Fibroblast of lung (primary cell): ENCODE results near the gene UBL7. TPM values are rescaled to one million over a fixed set of nuclear protein-coding genes. Genes with fewer than 3 reads are reported as not detected.

ENCODE experiments used
- DNase-seq, 2 donors: peaks; one replicate each; pipeline versions ENCODE4 v3.0.0 to v3.0.0-alpha.2; 2010; ENCODE audit warnings: low read depth in 2 of 2
- H2AFZ ChIP-seq: 2 replicates; pipeline ENCODE4 v1.5.1; 2012; ENCODE audit warnings: low read length, control low read depth, inconsistent platforms
- H3K27ac ChIP-seq: 2 replicates; pipeline ENCODE4 v1.5.1; 2011; ENCODE audit warnings: low read length, control low read depth; ENCODE audit not compliant: insufficient read depth
- H3K27me3 ChIP-seq: 2 replicates; pipeline ENCODE4 v1.5.1; 2011; ENCODE audit warnings: mild to moderate bottlenecking, low read length; ENCODE audit not compliant: control insufficient read depth, insufficient read depth
- H3K36me3 ChIP-seq: 2 replicates; pipeline ENCODE4 v1.5.1; 2011; ENCODE audit warnings: low read length; ENCODE audit not compliant: control insufficient read depth, insufficient read depth
- H3K4me1 ChIP-seq: 2 replicates; pipeline ENCODE4 v1.5.1; 2011; ENCODE audit warnings: low read length; ENCODE audit not compliant: control insufficient read depth, insufficient read depth; ENCODE audit errors: extremely low read depth
- H3K4me2 ChIP-seq: 2 replicates; pipeline ENCODE4 v1.5.1; 2011; ENCODE audit warnings: low read length, control low read depth; ENCODE audit not compliant: insufficient read depth; ENCODE audit errors: extremely low read depth
- H3K4me3 ChIP-seq, 4 experiments: fragments of 200-600 bp in 1 of 4; sonication (generic) in 1 of 4; replicated peaks in 1 of 4; 2 replicates each; pipeline ENCODE4 v1.5.1; 2011 to 2016; ENCODE audit warnings: low read length in 4 of 4, low read depth in 3 of 4, mild to moderate bottlenecking in 3 of 4, control low read depth in 2 of 4, inconsistent platforms in 1 of 4, mixed read lengths in 1 of 4; ENCODE audit not compliant: insufficient read depth in 1 of 4; ENCODE audit errors: control extremely low read depth in 1 of 4
- H3K79me2 ChIP-seq: 2 replicates; pipeline ENCODE4 v1.5.1; 2012; ENCODE audit warnings: mild to moderate bottlenecking, low read length, inconsistent platforms; ENCODE audit not compliant: control insufficient read depth, insufficient read depth
- H3K9ac ChIP-seq: 2 replicates; pipeline ENCODE4 v1.5.1; 2011; ENCODE audit warnings: mild to moderate bottlenecking, low read length, control low read depth; ENCODE audit not compliant: insufficient read depth
- H3K9me3 ChIP-seq: 2 replicates; pipeline ENCODE4 v1.5.1; 2012; ENCODE audit warnings: low read depth, low read length; ENCODE audit not compliant: control insufficient read depth, insufficient read depth
- H4K20me1 ChIP-seq: 2 replicates; pipeline ENCODE4 v1.5.1; 2011; ENCODE audit warnings: low read length; ENCODE audit not compliant: control insufficient read depth, insufficient read depth; ENCODE audit errors: extremely low read depth
- EZH2 ChIP-seq: IDR thresholded peaks from 2 replicates; pipeline ENCODE4 v1.5.1; 2012; ENCODE audit warnings: low read length, control low read depth, mild to moderate bottlenecking; ENCODE audit errors: missing control alignments
- polyA plus RNA-seq, 2 donors: library from polyadenylated mRNA; depleted of rRNA in 1 of 2; stranded (reverse) in 1 of 2; unstranded in 1 of 2; fragments of >200 nt; gene quantifications; 2 replicates each; pipeline ENCODE4 v1.2.1, GENCODE V29; 2011 to 2012; ENCODE audit warnings: missing spikeins in 1 of 2
- total RNA-seq: library from RNA; depleted of rRNA; stranded (reverse); fragments of >200 nt; gene quantifications from 2 replicates; pipeline ENCODE4 v1.2.1, GENCODE V29; 2014
- TF ChIP-seq, protein P1 (sequence below), 2 donors: IDR thresholded peaks in 1 of 2; conservative IDR thresholded peaks in 1 of 2; 1 replicate in 1 of 2; 2 replicates in 1 of 2; pipeline ENCODE4 v1.5.1; 2011 to 2012; ENCODE audit warnings: low read length in 2 of 2, control low read depth in 1 of 2, inconsistent platforms in 1 of 2, low read depth in 1 of 2, mild to moderate bottlenecking in 1 of 2

The UBL7 gene
- total and polyA plus RNA-seq, 2 donors (not counting 1 experiment from before 2014, with no cell fraction given), result 31.9 to 36.8 TPM

- Histone ChIP-seq H3K9me3 (no peaks in the 10 kb centered on the region), H3K4me3 (no peak overlapping the region), H4K20me1 (no peaks in the 10 kb centered on the region), H3K27me3 (no peaks in the 10 kb centered on the region), H3K36me3 (no peaks in the 10 kb centered on the region), H3K4me1 (peaks cover 19% of the 10 kb centered on the region), H3K4me2 (no peak overlapping the region), H3K9ac (no peak overlapping the region), H3K27ac (no peak overlapping the region), H3K79me2 (peaks cover 84% of the 10 kb centered on the region), H2AFZ (no peak overlapping the region)
- TF ChIP-seq, protein P1, sequence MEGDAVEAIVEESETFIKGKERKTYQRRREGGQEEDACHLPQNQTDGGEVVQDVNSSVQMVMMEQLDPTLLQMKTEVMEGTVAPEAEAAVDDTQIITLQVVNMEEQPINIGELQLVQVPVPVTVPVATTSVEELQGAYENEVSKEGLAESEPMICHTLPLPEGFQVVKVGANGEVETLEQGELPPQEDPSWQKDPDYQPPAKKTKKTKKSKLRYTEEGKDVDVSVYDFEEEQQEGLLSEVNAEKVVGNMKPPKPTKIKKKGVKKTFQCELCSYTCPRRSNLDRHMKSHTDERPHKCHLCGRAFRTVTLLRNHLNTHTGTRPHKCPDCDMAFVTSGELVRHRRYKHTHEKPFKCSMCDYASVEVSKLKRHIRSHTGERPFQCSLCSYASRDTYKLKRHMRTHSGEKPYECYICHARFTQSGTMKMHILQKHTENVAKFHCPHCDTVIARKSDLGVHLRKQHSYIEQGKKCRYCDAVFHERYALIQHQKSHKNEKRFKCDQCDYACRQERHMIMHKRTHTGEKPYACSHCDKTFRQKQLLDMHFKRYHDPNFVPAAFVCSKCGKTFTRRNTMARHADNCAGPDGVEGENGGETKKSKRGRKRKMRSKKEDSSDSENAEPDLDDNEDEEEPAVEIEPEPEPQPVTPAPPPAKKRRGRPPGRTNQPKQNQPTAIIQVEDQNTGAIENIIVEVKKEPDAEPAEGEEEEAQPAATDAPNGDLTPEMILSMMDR (conservative IDR thresholded peaks at IDR 0.05 in 1 of 2, IDR thresholded peaks at IDR 0.05 in 1 of 2; ENCODE audit: low read depth in 1 of 2, low read length in 2 of 2), result no peak
- no peak for TF ChIP-seq EZH2
- DNase-seq, result no peak
These were observed 31.8 kb downstream of the UBL7 start for GRCh38 chr15:74428970-74429780.

GRCh38 chr15:74428442-74428787 lies 32.5 kb downstream of the UBL7 start:
- TF ChIP-seq, protein P1 (conservative IDR thresholded peaks at IDR 0.05 in 1 of 2, IDR thresholded peaks at IDR 0.05 in 1 of 2; ENCODE audit: low read depth in 1 of 2, low read length in 2 of 2), result no peak
- TF ChIP-seq EZH2, result no peak
- Histone ChIP-seq H4K20me1 (no peaks in the 10 kb centered on the region), H3K4me1 (peaks cover 24% of the 10 kb centered on the region)

DNA sequence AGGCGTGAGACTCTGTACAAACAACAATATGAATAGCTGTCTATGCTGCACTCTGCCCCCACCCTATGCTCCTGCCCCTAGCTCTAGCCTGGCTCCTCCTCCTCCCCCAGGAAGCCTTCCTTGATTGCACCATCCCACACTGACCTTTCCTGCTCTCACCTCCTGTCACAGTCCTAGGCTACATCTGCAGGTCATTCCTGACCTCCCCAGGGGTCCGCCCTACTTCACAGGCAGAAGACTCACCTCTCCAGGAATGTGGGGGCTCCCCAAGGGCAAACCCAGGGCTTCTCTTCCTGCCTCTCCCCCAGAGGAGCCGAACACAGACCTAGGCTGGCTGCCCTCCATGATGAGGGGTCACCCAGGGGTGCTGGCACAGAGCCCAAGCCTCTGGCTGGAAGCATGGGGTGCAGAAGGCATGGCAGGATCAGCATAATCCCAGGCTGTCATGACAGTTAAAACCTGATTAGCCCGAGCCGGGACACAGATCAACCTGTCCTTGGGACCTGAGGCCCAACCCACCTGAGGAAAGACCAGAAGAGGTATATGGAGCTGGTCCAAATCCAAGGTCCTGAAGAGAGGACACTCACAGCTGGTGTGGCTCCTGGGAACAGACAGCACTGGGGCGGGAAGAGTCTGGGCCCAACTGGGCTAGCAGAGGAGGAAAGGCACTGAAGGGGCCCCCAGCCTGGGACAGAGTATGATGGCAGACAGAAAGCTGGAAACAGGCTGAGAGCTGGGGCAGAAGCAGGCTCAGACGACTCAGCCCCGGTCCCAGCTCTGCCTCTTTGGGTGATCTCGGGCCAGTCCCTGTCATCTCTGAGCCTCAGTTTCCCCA lies 33.1 kb downstream of the UBL7 start:
- Histone ChIP-seq H3K27me3 (no peaks in the 10 kb centered on the region), H2AFZ (no peak overlapping the region), H3K27ac (no peak overlapping the region), H3K4me3 (no peak overlapping the region), H3K4me2 (no peak overlapping the region), H4K20me1 (no peaks in the 10 kb centered on the region), H3K9ac (no peak overlapping the region), H3K4me1 (peaks cover 30% of the 10 kb centered on the region), H3K36me3 (no peaks in the 10 kb centered on the region), H3K79me2 (peaks cover 88% of the 10 kb centered on the region), H3K9me3 (no peaks in the 10 kb centered on the region)
- no peak for DNase-seq
- no peak for TF ChIP-seq EZH2
- TF ChIP-seq, protein P1 (conservative IDR thresholded peaks at IDR 0.05 in 1 of 2, IDR thresholded peaks at IDR 0.05 in 1 of 2; ENCODE audit: low read depth in 1 of 2, low read length in 2 of 2), result no peak

More at GRCh38 chr15:74428442-74428787, 32.5 kb downstream of the UBL7 start:
- H2AFZ ChIP-seq, result no peak overlapping the region
- H3K9me3 ChIP-seq, result no peaks in the 10 kb centered on the region
- no peak for DNase-seq
- no peaks in the 10 kb centered on the region for H3K27me3 ChIP-seq
- no peak overlapping the region for H3K4me2 ChIP-seq
- no peak overlapping the region for H3K27ac ChIP-seq
- H3K36me3 ChIP-seq, result no peaks in the 10 kb centered on the region
- H3K4me3 ChIP-seq, result no peak overlapping the region
- H3K79me2 ChIP-seq, result peaks cover 89% of the 10 kb centered on the region
- H3K9ac ChIP-seq, result no peak overlapping the region
